Measurements from ENCODE around the gene MICAL3.

- no peak for TF ChIP-seq ZNF274 (IDR thresholded peaks at IDR 0.05; ENCODE audit: low read depth, low read length)
- no peak for TF ChIP-seq SUZ12 (IDR thresholded peaks at IDR 0.05; ENCODE audit: extremely low read depth, insufficient read depth, insufficient read length)
These were observed 51.8 kb downstream of the MICAL3 start for GRCh38 chr22:17972385-17973191.

All from NT2/D1 (cell line).